PC-3 (cell line): Measurements from ENCODE around the gene METTL16. TPM values are rescaled to one million over a fixed set of nuclear protein-coding genes. Genes with fewer than 3 reads are reported as not detected.
A peak's percentile ranks its signal among the peaks of the same experiment; 100 is the strongest.

ENCODE experiments used
- ATAC-seq: fragments of 200-7000 bp; cut with Tn5 transposase; 2 replicates; pipeline ENCODE4 v1.9.1; 2020; ENCODE audit warnings: mild to moderate bottlenecking, moderate library complexity
- BruUV-seq: library from RNA; stranded (reverse); fragments of 400-500 nt; replicated peaks from 2 replicates; lab custom pipeline; 2021; lab: Mats Ljungman, UMichigan
- CTCF ChIA-PET: fragments of 300-600 bp; sonication (Branson Sonifier 250); formaldehyde crosslinking; loops from one replicate; lab custom pipeline; 2022; ENCODE audit warnings: antibody characterized with exemption; lab: Charles Lee
- POLR2A ChIA-PET: fragments of 300-600 bp; sonication (Branson Sonifier 250); formaldehyde crosslinking; loops from one replicate; lab custom pipeline; 2022; ENCODE audit warnings: antibody characterized with exemption; ENCODE audit not compliant: unreplicated experiment; lab: Charles Lee
- DNase-seq: peaks from one replicate; pipeline ENCODE4 v3.0.0-alpha.2; 2015
- H2AFZ ChIP-seq: fragments of 300-600 bp; sonication (generic); 2 replicates; pipeline ENCODE4 v1.6.0; 2016; ENCODE audit warnings: antibody characterized with exemption, low read length
- H3F3A ChIP-seq: fragments of 300-600 bp; sonication (generic); one replicate; pipeline ENCODE4 v1.6.0; 2017; ENCODE audit warnings: antibody characterized with exemption, low read length, control low read depth, mild to moderate bottlenecking; ENCODE audit not compliant: unreplicated experiment
- H3K27ac ChIP-seq: fragments of 300-600 bp; sonication (generic); 2 replicates; pipeline ENCODE4 v1.5.1; 2016; ENCODE audit warnings: mild to moderate bottlenecking, low read length
- H3K27me3 ChIP-seq: fragments of 300-600 bp; sonication (generic); 2 replicates; pipeline ENCODE4 v1.6.1; 2016; ENCODE audit warnings: low read length, mixed read lengths
- H3K36me3 ChIP-seq: fragments of 300-600 bp; sonication (generic); 2 replicates; pipeline ENCODE4 v1.6.1; 2016; ENCODE audit warnings: low read depth, mixed run types, low read length, mixed read lengths
- H3K4me1 ChIP-seq: fragments of 300-600 bp; sonication (generic); 2 replicates; pipeline ENCODE4 v1.5.1; 2016; ENCODE audit warnings: low read length; ENCODE audit not compliant: insufficient read depth
- H3K4me2 ChIP-seq: fragments of 300-600 bp; sonication (generic); 2 replicates; pipeline ENCODE4 v1.6.0; 2016; ENCODE audit warnings: low read length
- H3K4me3 ChIP-seq: fragments of 300-600 bp; sonication (generic); 2 replicates; pipeline ENCODE4 v1.5.1; 2016; ENCODE audit warnings: mild to moderate bottlenecking, low read length, mixed read lengths
- H3K79me2 ChIP-seq: fragments of 300-600 bp; sonication (generic); 2 replicates; pipeline ENCODE4 v1.6.1; 2017; ENCODE audit warnings: low read length, mixed read lengths
- H3K9ac ChIP-seq: fragments of 300-600 bp; sonication (generic); 2 replicates; pipeline ENCODE4 v1.6.0; 2016; ENCODE audit warnings: mild to moderate bottlenecking, low read length
- H3K9me2 ChIP-seq: fragments of 300-600 bp; sonication (generic); replicated peaks from 2 replicates; pipeline ENCODE4 v1.6.1; 2016; ENCODE audit warnings: mixed run types, low read length, mixed read lengths
- H3K9me3 ChIP-seq: fragments of 300-600 bp; sonication (generic); 2 replicates; pipeline ENCODE4 v1.6.1; 2016; ENCODE audit warnings: low read length, mixed read lengths
- H4K20me1 ChIP-seq: fragments of 300-600 bp; sonication (generic); 2 replicates; pipeline ENCODE4 v1.6.1; 2016; ENCODE audit warnings: low read length, mixed read lengths
- EZH2 ChIP-seq: fragments of 300-600 bp; sonication (generic); IDR thresholded peaks from one replicate; pipeline ENCODE4 v1.6.1; 2017; ENCODE audit warnings: antibody characterized with exemption, mild to moderate bottlenecking, low read length; ENCODE audit not compliant: unreplicated experiment
- EZH2phosphoT487 ChIP-seq: fragments of 300-600 bp; sonication (generic); IDR thresholded peaks from 2 replicates; pipeline ENCODE4 v1.6.1; 2018; ENCODE audit warnings: mild to moderate bottlenecking, antibody characterized with exemption, low read length, borderline replicate concordance
- intact Hi-C: fragments of 100-400 bp; cut with micrococcal nuclease; formaldehyde crosslinking; loops from 2 replicates; pipeline ENCODE4 v1.9.0; 2023
- total RNA-seq: library from RNA; depleted of rRNA; stranded (reverse); fragments of >200 nt; gene quantifications from 2 replicates; pipeline ENCODE4 v1.2.3, GENCODE V29; 2014
- TF ChIP-seq, protein P1 (sequence below): fragments of 300-600 bp; sonication (generic); conservative IDR thresholded peaks from 2 replicates; pipeline ENCODE4 v1.5.1; 2017; ENCODE audit warnings: antibody characterized with exemption, low read depth, mild to moderate bottlenecking, low read length

METTL16 gene
- total RNA-seq, 1 experiment from 2014 or later, result 20.8 TPM

DNA sequence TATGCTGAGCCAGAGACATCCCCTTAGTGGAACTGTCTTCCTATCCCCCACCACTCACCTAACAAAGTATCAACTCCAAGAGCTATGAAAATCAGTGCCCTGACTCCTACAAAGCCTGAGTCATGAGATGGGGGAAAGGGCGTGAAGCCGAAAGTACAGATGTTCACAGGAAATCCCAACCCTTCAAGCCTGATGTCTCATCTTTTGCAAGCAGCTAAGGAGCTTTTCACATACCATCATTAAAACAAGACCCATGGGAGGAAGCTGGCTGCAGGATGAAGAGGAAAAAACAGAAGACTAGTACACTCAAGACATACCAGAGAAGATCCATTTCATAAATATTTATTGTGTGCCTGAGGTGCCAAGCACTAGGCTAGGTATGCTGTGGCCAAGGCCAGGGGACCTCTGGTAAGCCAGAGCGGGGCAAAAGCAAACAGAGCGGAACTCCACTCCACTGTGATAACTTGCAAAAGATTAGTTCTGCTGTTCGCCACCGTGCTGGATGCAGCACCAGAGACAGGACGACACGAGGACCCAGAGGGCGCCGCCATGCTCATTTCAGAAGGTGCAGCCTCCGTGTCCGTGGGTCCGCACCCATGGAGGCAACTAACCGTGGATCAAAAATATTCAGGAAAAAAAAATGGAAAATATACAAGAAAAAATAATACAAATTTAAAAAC is 106.3 kb downstream of the METTL16 start:
- Histone ChIP-seq H3K27me3 (no peaks in the 10 kb centered on the region), H3K9me2 (no peaks in the 10 kb centered on the region), H3F3A (peaks cover 14% of the 10 kb centered on the region), H3K4me1 (peaks cover 46% of the 10 kb centered on the region), H3K4me3 (peak overlapping the region; percentile 45), H3K27ac (peak overlapping the region; percentile 99), H3K4me2 (peak overlapping the region; percentile 66), H3K36me3 (no peaks in the 10 kb centered on the region), H3K9ac (peak overlapping the region; percentile 86), H4K20me1 (no peaks in the 10 kb centered on the region), H3K9me3 (no peaks in the 10 kb centered on the region), H2AFZ (no peak overlapping the region), H3K79me2 (peaks cover 6% of the 10 kb centered on the region)
- no peak for TF ChIP-seq EZH2phosphoT487
- no peak for TF ChIP-seq EZH2
- TF ChIP-seq, protein P1, sequence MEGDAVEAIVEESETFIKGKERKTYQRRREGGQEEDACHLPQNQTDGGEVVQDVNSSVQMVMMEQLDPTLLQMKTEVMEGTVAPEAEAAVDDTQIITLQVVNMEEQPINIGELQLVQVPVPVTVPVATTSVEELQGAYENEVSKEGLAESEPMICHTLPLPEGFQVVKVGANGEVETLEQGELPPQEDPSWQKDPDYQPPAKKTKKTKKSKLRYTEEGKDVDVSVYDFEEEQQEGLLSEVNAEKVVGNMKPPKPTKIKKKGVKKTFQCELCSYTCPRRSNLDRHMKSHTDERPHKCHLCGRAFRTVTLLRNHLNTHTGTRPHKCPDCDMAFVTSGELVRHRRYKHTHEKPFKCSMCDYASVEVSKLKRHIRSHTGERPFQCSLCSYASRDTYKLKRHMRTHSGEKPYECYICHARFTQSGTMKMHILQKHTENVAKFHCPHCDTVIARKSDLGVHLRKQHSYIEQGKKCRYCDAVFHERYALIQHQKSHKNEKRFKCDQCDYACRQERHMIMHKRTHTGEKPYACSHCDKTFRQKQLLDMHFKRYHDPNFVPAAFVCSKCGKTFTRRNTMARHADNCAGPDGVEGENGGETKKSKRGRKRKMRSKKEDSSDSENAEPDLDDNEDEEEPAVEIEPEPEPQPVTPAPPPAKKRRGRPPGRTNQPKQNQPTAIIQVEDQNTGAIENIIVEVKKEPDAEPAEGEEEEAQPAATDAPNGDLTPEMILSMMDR, result no peak
- ChIA-PET CTCF (interaction anchor here (0.8 to 1.0 kb wide), 2 partner anchors 11 to 23 kb away, joined by 4 to 6 read pairs; no protein-coding TSS in a partner anchor), POLR2A (interaction anchor here (0.7 kb wide), 1 partner anchor 13 kb away, joined by 3 read pairs; no protein-coding TSS in a partner anchor)
- ATAC-seq (peak; percentile 15), DNase-seq (peak; percentile 87)
- TSS peak; percentile 42 for BruUV-seq
- intact Hi-C loops, result no loop called here

DNA sequence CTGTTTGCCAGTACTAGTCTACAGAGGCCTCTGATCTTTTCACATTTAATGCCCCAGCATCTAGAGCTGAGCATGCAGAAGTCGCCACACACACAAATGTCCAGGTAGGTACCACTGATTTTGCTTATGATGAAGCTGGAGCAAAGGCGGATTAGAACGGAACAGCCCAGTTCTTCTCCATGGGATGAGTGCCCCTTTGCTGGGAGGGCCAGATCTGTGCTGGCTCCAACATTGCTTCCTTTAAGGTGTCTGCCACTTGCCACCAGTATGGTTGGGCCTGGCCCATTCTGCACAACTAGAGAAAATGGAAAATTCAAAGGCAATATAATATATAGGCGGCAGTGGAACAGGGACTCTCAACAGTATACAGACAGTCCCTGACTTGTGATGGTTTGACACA is 108.6 kb downstream of the METTL16 start:
- Histone ChIP-seq H3K9me3 (no peaks in the 10 kb centered on the region), H3K79me2 (peaks cover 21% of the 10 kb centered on the region), H3K4me3 (no peak overlapping the region), H2AFZ (no peak overlapping the region), H3K27me3 (no peaks in the 10 kb centered on the region), H4K20me1 (peaks cover 6% of the 10 kb centered on the region; the same call in 1 of the 2 replicates), H3K36me3 (no peaks in the 10 kb centered on the region), H3K9ac (no peak overlapping the region), H3F3A (peaks cover 17% of the 10 kb centered on the region), H3K9me2 (no peaks in the 10 kb centered on the region), H3K4me1 (peaks cover 53% of the 10 kb centered on the region), H3K4me2 (no peak overlapping the region), H3K27ac (0 out of 2 replicates have a peak overlapping the region, but pooled peaks have one; percentile 5)
- BruUV-seq, result no TSS peak
- TF ChIP-seq EZH2phosphoT487 (no peak), EZH2 (no peak)
- ChIA-PET CTCF (no interaction called here), POLR2A (no interaction called here)
- intact Hi-C loops, result no loop called here
- ATAC-seq, result no peak
- DNase-seq, result no peak

DNA sequence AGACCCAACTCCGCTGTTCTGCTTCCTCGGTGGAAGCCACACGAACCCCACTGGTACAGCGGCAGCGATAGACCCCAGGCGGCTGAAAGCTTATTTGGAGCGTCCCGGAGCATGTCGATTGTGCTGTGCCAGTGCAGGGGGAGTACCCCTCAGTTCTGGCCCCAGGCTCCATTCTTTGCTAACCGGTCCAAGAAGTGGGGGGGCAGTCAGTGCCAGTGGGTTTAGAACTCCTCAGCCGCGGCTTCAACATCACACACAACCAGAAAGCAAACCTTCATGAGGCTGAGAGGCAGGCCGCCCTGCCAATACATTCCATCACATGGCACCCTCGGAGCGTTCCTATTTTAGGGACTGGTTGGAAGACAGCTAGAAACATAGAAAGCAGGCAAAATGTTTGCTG is 109.1 kb downstream of the METTL16 start:
- intact Hi-C loops, result no loop called here
- H3K4me3 ChIP-seq, result peak overlapping the region; percentile 62

More for the DNA sequence above, 109.1 kb downstream of the METTL16 start:
- Histone ChIP-seq H3K9me2 (no peaks in the 10 kb centered on the region), H3K9me3 (no peaks in the 10 kb centered on the region), H4K20me1 (peaks cover 10% of the 10 kb centered on the region; the same call in 1 of the 2 replicates), H3K27me3 (no peaks in the 10 kb centered on the region), H3K9ac (peak overlapping the region; percentile 61), H3F3A (peaks cover 14% of the 10 kb centered on the region), H3K79me2 (peaks cover 26% of the 10 kb centered on the region), H2AFZ (no peak overlapping the region), H3K4me2 (peak overlapping the region; percentile 83), H3K36me3 (no peaks in the 10 kb centered on the region), H3K27ac (peak overlapping the region; percentile 57), H3K4me1 (peaks cover 53% of the 10 kb centered on the region)
- TSS peak; percentile 38 for BruUV-seq
- ChIA-PET CTCF (interaction anchor here (0.6 kb wide), 1 partner anchor 1280 kb away, joined by 3 read pairs; no protein-coding TSS in a partner anchor), POLR2A (interaction anchor here (0.7 kb wide), 2 partner anchors 109 to 754 kb away, joined by 3 to 10 read pairs; no protein-coding TSS in a partner anchor)
- TF ChIP-seq EZH2phosphoT487 (no peak), EZH2 (no peak)
- TF ChIP-seq, protein P1, result no peak
- ATAC-seq (no peak), DNase-seq (no peak)
